Measurements from ENCODE around the gene TMC5. TPM values are rescaled to one million over a fixed set of nuclear protein-coding genes. Genes with fewer than 3 reads are reported as not detected.
"Not testable (repeated sequence)": the region's sequence is repeated elsewhere in the genome, so short reads cannot be mapped to it uniquely, and the experiment has no call there.

TMC5 gene
- polyA plus RNA-seq, 10 donors, result 0.07 to 0.35 (median 0.11) TPM

- DNase-seq, result not testable (repeated sequence)
These were observed 125.8 kb downstream of the TMC5 start for GRCh38 chr16:19543278-19543996.

- DNase-seq, result no peak
These were observed 130.5 kb downstream of the TMC5 start for GRCh38 chr16:19548144-19548543.

Other genes starting within 250 kb of the TMC5 start
- 1 to 10 TPM; 4.1 to 6.6 (median 5.5) TPM for gene SYT17, start 249.6 kb upstream of the TMC5 start, polyA plus RNA-seq (ENCODE audit: insufficient read length in 10 of 10)
- gene CLEC19A, start 132.2 kb upstream of the TMC5 start, polyA plus RNA-seq (ENCODE audit: insufficient read length in 10 of 10), result under 1 TPM in 6 of 10 donors, not detected in 4; 0.05 to 0.21 (median 0.13) TPM
- gene GDE1, start 104.2 kb downstream of the TMC5 start, polyA plus RNA-seq (ENCODE audit: insufficient read length in 10 of 10), result 10 to 100 TPM; 50.1 to 64.1 (median 54.2) TPM
- gene CCP110, start 106.1 kb downstream of the TMC5 start, polyA plus RNA-seq (ENCODE audit: insufficient read length in 10 of 10), result 10 to 100 TPM; 11.6 to 25.5 (median 19.3) TPM
- gene VPS35L, start 137.8 kb downstream of the TMC5 start, polyA plus RNA-seq (ENCODE audit: insufficient read length in 10 of 10), result 10 to 100 TPM; 29.5 to 36.8 (median 34.1) TPM